ENCODE data around the gene ALDH3B1.
A peak's percentile ranks its signal among the peaks of the same experiment; 100 is the strongest.

The ALDH3B1 gene

GRCh38 chr11:68014157-68014946 lies 4.2 kb downstream of the ALDH3B1 start:
- peak in 1 of 2 donors; percentile 33 for DNase-seq

- DNase-seq = no peak
Measured at GRCh38 chr11:68014947-68015447, 4.9 kb downstream of the ALDH3B1 start.

- DNase-seq = no peak
Measured at GRCh38 chr11:68015467-68015866, 5.3 kb downstream of the ALDH3B1 start.

- DNase-seq = no peak
Measured at GRCh38 chr11:68016161-68016903, 6.2 kb downstream of the ALDH3B1 start.

GRCh38 chr11:68016904-68017817 lies 7.0 kb downstream of the ALDH3B1 start:
- DNase-seq = no peak

- no peak for DNase-seq
Measured at GRCh38 chr11:68017980-68018729, 8.0 kb downstream of the ALDH3B1 start.

GRCh38 chr11:68018730-68019190 lies 8.6 kb downstream of the ALDH3B1 start:
- DNase-seq = no peak

- DNase-seq = no peak
Measured at GRCh38 chr11:68019486-68019885, 9.4 kb downstream of the ALDH3B1 start.

GRCh38 chr11:68020575-68020974 lies 10.4 kb downstream of the ALDH3B1 start:
- DNase-seq = no peak

GRCh38 chr11:68021167-68021787 lies 11.2 kb downstream of the ALDH3B1 start:
- no peak for DNase-seq

- no peak for DNase-seq
Measured at GRCh38 chr11:68022531-68022930, 12.4 kb downstream of the ALDH3B1 start.

GRCh38 chr11:68024508-68024907 lies 14.4 kb downstream of the ALDH3B1 start:
- no peak for DNase-seq

- no peak for DNase-seq
Measured at GRCh38 chr11:68025047-68025446, 14.9 kb downstream of the ALDH3B1 start.

GRCh38 chr11:68026391-68027105 lies 16.4 kb downstream of the ALDH3B1 start:
- no peak for DNase-seq

GRCh38 chr11:68027667-68028066 lies 17.5 kb downstream of the ALDH3B1 start:
- DNase-seq = no peak

GRCh38 chr11:68028802-68029545 lies 18.8 kb downstream of the ALDH3B1 start:
- DNase-seq = no peak

GRCh38 chr11:68030318-68031143 lies 20.4 kb downstream of the ALDH3B1 start, which contains the start of gene NDUFS8:
TSS of gene NDUFS8 (plus strand) at chr11:68030681. CDS start at chr11:68032152, 1,471 bp downstream.
- DNase-seq = peak; percentile 98 to 99

GRCh38 chr11:68031144-68031464 lies 21.0 kb downstream of the ALDH3B1 start:
- DNase-seq = no peak

- DNase-seq = no peak
Measured at GRCh38 chr11:68032003-68032402, 21.9 kb downstream of the ALDH3B1 start.
